ENCODE data around the gene MAGI3.
A peak's percentile ranks its signal among the peaks of the same experiment; 100 is the strongest.

The MAGI3 gene

DNA sequence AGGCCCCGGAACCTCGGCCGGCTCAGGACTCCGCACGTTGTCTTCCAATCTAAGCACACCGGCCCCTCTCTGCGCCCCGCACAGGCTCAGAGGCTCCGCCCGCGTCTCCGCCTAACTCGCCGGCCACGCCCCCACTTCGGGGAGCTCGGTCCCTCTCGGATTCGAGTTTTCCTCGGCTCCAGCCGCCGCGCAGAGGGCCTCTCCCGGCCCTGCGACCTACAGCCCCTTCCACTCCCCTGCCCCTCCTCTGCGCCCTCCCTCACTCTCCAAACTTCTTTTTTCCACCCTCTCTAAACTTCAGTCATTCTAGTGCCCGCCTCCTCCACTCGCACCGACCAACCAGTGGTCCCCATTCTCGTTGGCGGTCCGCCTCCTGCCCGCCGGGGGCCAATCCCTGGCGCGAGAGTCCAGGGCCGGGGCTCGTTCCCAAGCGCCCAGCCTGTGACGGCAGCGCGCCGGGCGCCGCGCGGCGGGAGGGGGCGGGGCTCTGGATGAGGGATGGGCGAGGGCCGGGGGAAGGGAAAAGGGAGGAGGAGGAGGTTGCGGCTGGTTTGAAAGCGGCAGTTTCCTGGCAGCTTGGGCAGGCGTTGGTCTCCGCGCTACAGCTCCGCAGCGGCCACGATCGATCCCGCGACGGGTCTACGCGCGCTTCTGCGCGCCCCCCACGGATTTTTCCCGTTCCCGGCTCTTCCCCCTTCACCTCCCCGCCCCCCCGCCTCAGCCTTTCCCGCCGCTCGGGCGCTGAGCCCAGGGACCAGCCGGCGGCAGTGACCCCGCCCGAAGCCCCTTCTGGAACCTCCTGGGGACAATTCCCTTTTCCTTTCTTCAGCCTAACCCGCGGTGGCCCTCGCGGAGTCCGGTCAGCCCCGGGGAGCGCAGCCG, at the start of gene MAGI3:
TSS of gene MAGI3 (plus strand) at position 563 of the 882 bp plus-strand sequence. CDS start 519 bp downstream, outside the sequence.
- DNase-seq (ENCODE audit: low read depth) = peak; percentile 90

DNA sequence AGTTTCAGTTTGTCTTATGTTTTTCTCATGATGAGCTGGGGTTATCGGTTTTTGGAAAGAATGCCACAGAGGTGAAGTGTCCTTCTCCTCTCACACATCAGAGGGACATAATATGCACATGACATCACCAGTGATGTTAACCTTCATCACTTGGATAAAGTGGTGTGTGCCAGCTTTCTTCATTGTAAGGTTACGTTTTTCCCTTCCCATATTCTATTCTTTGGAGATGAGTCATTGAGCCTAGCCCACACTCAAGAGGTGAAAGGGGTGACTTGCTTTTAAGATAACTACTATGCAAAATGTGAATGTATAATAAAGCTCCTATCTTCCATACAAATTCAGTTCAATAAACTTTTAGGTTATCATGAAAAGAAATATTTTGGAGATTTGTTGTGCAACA, 36.7 kb upstream of the MAGI3 start:
- DNase-seq (ENCODE audit: low read depth) = no peak

DNA sequence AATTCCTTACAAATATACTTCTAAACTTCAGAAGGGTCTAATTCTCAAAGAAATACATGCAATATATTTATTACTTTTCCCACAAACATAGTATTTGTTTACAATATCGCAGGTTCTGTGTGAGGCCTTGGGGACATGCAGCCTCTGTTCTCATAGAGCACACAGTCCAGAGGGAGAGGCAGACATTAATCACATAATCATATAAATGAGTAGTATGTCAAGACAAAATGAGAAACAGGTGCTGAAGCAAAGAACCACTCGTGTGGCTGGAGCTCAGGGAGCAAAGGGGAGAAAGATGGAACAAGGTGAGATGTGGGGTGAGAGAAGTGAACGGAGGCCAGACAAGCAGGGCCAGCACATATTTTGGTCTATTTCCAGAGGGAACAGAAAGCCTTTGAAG, 26.4 kb upstream of the MAGI3 start:
- no peak for DNase-seq (ENCODE audit: low read depth)

DNA sequence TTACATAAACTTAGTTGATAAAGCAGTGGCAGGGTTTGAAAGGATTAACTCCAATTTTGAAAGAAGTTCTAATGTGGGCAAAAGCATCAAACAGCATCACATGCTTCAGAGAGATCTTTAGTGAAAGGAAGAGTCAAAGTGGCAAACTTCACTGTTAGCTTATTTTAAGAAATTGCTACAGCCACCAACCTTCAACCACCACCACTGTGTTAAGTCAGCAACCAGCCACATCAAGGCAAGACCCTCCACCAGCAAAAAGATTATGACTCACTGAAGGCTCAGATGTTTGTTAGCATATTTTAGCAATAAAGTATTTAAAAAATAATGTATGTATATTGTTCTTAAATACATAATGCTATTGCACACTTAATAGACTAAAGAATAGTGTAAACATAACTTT, 21.3 kb upstream of the MAGI3 start:
- DNase-seq (ENCODE audit: low read depth) = no peak

DNA sequence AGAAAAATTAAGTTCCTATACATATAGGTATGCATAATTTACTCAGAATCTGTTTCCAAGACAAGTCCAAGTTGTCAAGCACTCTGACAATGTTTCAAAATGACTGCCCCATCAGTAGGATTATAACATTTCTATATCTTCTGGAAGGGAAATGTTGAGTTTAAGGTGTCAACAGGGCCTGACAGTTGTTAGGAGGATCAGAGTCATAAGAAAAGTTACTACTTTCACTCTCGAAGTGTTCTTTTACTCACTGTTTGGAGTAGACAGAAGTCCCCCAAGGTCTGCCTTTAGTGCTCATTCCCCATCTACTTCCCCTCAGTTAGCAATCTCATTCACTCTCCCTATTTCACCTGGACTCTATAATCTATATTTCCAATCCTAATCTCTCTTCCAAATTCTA, 20.6 kb upstream of the MAGI3 start:
- no peak for DNase-seq (ENCODE audit: low read depth)

DNA sequence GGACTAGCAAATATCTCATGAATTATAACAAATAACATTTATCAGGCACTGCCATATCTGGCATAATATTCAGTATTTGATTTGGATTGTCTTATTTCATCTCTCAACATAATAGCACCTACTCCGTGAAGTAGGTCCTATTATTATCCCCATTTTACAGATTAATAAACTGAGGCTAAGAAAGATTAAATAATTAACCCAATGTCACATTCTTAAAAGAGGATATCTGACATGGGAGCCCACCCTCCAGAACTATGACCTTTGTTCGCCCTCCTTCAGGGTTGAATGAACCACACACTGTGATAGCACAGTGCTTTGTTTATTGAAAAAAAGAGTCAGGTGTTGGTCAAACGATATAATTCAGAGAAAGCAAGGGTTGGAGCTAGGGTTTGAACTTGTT, 19.4 kb upstream of the MAGI3 start:
- no peak for DNase-seq (ENCODE audit: low read depth)

DNA sequence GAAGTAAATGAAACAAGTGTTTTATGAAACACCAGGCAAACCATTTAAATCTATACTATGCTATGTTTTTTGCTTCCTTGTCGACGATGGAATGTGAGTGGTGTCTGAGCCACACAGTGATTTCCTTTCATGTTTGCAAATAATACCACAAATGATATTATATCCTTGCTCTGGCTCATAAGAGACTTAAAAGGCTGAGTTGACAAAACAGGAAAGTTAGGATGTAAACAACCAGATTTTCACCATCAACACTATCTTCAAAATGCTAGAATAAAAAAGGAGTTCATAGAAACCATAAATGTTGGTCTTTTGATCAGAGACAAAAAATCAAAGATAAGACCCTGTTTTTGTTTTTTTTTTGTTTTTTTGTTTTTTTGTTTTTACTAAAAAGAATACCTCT, 17.8 kb upstream of the MAGI3 start:
- DNase-seq (ENCODE audit: low read depth) = no peak

DNA sequence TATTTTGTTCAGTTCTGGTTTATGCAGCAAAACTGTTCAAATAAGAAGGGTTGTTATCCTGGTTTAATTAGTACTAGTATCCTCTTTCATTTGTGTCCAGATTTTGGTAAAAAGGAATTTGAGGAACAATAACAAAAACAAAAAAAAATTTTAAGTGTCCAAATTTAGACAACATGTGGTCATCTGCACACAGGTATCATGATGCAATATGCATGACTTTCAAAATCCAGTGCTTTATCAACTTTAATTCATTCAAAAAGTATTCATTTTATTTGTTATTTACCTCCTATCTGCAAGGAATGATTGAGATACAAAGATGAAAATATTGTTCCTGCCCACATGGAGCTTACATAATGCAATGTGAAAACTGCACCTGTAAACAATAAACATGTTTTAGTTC, 16.7 kb upstream of the MAGI3 start:
- DNase-seq (ENCODE audit: low read depth) = no peak

DNA sequence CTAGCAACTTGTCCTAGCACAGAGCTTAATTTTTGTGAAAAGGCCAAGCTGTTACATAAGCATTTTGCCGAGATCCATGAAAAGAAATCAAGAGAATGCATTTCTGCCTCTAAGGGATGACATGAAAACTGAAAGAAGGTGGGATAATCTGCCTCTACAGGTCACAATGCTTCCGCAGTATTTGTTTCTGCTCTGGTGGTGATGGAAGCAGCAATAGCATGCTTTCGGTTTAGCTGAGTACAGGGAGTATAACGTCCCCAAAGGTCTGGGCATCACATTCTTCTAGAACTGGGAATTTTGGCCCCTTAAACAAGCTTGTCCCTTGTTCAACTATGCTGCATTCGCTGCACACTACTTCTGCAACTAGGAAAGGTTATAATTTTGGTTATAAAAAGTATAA, 14.4 kb upstream of the MAGI3 start:
- DNase-seq (ENCODE audit: low read depth) = no peak

DNA sequence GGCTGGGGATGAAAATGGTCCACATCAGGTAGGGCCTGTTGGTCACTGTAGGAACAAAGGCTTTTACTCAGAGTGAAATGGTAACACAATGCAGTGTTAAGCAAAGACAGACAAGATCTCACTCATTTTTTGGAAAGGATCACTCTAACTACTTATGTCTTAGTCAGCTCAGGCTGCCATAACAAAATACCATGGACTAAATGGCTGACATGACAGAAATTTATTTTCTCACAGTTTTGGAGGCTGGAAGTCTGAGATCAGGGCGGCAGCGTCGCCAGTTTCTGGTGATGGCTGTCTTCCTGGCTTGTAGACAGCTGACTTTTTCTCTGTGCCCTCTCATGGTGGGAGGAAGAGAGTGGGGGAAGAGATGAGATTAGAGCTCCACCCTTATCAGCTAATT, 10.2 kb upstream of the MAGI3 start:
- DNase-seq (ENCODE audit: low read depth) = no peak

DNA sequence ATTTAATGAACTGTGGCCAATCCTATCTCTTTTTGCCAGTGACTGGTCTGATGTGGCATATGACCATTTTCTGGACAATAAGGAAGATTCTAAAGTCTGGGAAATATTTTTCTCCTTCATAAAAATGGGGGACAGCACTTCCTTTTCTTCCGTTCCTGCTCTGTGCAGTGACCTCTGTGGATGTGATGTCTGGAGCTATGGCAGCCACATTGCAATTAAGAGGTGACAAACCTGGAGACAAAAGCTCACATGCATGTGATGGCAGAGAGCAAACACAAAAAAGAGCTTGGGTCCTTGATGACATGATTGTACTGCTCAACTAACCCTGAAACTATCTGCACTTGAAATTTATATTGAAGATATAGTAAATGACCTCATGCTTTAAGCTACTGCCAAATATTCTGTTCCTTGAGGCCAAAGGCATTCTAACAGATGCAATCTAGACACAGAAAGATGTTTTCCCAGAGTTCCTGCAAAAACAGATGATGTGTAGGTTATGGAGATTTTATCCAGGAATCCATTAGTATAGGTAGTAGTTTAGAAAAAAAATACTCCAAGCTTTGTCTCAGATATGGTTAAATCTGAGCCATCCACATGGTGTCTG, 2.2 kb upstream of the MAGI3 start:
- DNase-seq (ENCODE audit: low read depth) = no peak

DNA sequence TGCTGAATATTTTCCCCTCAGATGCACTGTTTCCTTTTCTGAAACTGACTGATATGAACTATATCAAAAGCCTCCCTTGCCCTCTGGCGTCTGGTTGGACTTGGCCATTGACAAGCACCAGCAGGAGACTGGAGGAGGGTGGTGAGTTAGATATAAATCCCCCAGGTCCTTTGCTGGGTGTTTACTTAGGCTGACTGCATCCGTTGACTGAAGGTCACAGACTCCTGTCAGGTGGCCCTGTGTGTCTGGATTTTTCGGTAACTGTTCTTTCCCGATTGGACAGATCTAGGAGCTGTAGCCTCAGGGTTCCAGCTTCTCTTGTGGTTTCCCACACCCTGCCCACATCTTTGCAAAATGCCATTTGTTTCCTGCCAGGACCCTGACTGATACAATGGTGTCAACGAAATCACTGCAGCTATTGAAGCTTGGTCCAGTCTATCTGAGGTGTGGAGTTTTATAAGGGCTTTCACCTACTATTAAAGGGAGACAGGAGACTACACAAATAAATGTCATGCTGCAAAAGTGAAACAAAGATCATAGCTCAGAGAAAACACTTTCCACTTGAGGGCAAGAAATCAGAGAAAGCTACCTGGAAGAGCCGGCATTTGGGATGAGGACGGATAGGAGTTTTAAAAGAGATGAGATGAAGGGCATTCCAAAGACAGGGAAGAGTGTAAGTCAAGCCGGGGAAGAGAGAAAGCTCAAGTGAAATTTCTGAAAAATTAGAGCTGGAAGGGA, 1.5 kb upstream of the MAGI3 start:
- no peak for DNase-seq (ENCODE audit: low read depth)

DNA sequence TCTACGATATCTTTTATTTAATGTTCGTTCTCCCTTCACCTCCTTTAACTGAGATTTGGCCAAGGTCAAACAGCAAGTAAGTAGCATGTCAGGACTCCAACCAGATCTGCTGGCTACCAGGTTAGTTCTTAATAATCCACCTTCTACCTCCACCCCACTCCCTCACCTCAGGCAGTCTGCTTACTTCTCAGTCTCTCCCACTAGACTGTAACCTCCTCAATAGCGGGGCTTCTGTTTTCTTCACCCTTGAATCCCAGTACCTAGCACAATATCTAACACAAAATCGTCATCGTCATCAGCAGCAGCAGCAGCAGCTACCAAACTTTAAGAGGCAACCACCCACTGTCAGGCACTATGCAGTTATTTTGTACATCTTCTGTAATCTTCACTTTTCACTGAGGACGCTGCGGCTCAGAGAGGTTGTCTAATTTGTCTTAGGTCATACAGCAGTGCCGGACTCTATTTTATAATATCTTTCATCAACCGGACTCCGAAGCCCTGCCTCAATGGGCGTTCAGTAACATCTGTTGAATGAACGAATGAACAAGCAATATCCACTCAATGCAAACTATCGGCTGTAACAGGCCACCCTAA, 859 bp upstream of the MAGI3 start:
- DNase-seq (ENCODE audit: low read depth) = no peak

DNA sequence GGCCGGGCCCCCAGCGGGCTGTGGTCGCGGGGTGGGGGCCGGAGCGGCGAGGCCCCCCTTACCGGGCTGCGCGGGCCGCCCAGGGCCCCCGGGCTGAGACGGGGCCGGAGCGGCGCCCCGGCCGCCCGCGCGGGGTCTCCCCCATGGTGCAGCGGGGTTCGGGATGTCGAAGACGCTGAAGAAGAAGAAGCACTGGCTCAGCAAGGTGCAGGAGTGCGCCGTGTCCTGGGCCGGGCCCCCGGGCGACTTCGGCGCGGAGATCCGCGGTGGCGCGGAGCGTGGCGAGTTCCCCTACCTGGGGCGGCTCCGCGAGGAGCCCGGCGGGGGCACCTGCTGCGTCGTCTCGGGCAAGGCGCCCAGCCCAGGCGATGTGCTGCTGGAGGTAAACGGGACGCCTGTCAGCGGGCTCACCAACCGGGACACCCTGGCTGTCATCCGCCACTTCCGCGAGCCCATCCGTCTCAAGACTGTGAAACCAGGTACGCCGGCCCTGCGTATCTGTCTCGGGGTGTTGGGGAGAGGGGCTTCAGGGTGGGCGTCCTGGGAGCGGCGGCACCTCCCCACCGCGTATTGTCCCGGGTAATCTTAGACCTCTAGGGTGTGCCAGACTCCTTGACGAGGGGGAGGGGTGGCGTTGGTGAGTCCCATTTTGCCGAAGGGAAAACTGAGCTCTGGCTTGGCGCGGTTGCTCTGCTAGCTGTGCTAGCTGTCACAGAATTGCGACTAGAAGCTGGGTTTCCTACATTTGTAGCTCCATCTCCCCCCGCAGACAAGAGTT, 745 bp downstream of the MAGI3 start:
- DNase-seq (ENCODE audit: low read depth) = no peak

DNA sequence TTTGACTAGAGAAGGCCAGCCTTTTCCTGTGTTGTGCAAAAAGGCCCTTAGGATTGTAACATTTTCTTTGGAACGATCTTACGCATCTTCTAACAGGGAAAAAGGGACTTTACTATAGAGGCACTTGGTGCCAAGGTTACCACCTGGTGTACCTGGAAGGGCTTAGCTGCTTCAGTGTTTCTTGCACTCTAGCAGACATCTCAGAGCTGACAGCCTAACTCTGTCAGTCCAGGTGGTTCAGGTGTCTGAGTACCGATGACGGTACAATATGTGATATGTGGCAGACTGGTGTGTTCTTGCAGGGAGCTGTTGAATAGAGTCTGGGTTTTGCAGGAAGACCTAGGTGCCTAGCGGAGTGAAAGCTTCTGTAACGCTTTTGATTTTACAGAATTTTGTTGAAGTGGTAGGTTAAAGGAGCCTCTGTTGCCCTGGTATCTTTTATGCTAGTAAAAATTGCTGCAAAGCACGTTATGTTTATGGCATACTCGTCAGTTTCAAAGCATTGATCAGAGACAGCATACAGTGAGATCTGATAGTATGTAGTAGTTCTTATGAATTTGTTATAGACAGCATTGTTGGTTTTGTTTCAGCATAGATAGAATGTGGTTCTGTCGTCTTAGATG, 1.4 kb downstream of the MAGI3 start:
- no peak for DNase-seq (ENCODE audit: low read depth)

DNA sequence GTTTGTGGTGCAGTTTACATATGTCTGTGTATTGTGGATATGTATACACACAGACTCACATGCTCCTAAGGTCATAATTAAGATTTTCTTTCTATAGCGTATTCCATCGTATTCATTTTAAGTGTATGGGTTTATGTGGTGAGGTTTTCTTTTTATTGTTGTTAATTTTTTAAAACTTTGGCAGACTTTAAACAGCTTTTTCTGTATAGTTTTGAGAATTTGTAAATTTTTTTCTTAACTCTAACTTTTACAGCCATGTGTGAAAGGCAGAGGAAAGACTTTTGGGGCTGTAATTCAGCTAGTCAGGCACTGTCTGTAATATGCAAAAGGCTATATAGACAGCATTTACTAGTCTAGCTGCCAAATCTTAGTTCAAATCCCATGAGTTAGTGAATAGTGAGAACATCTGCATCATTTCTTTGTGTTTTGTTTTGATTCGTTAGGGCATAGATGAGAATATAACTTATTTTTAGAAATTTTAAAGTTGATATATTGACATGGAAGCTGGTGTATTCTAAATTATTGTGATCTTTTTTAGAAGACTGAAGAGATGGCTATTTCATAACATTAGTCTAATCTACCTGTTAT, 2.3 kb downstream of the MAGI3 start:
- DNase-seq (ENCODE audit: low read depth) = no peak

DNA sequence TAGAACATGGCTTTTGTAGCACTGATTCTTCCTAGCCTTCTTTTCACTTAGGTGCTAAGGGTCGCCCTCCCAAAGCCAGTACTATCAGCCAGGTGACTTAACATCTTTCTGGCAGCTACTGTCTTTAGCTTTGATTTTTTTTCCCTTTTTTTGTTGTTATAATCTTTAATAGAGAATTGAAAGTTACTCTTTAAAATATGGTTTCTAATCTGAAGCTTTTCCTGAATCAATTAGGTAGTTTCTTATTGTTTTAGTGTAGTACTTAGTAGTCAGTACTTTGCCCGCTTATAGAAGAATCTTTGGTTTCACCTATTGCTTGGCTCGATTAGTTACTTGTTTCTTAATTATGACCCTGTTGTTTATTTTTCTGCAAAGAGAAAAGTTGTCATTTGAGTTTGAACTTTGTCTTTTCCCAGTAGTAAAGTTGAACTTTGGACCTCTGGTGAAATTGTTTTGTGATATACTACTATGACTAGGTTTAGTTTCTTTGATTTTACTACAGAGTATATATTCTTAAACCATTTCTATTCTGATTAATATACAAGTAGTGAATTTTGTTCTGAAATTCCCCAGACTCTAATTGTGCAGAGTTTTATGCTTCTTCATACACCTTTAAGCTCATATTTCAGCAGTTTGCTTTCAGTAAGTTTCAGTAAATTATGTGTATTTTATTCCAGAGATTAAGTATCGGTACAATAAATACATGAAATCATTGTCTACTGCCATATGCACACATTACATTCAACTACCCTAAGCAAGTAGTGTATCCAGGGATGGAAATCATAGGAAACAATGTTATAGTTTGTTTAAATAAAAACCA, 3.9 kb downstream of the MAGI3 start:
- DNase-seq (ENCODE audit: low read depth) = no peak

DNA sequence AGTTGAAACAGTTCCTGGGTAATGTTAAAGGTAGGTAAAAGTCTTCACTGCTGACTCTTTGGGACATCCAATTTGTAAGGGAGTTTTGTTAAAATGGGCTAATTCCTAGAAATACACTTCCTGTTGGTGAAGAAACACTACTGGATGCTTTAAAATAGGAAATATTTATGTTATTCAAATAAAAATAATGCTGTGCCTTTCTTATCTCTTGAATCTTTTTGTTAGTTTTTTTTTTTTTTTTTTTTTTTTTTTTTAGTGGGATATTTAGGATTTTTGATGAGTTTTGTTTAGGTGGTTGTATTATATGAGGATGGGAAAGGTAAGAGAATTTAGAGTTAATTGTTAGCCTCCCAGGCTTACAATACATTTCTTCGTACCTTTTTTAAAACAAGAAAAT, 4.5 kb downstream of the MAGI3 start:
- no peak for DNase-seq (ENCODE audit: low read depth)

DNA sequence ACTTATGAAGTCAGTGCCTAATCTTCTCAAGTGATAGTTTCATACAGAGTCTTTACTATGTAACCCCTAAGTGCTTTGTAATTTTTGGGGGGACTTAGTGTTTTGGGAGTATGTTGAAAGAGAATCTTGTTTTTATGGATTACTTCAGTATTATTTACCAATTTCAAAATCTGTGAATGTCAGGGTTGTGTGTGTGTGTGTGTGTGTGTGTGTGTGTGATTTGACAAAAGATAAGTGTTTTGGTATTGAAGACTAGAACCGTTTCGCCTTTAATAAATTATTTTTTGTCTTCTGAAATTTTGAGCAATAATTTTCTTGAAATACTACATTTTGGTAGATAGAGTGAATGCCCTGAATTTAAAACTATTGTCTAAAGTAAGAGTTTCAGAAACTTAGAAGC, 5.8 kb downstream of the MAGI3 start:
- no peak for DNase-seq (ENCODE audit: low read depth)

DNA sequence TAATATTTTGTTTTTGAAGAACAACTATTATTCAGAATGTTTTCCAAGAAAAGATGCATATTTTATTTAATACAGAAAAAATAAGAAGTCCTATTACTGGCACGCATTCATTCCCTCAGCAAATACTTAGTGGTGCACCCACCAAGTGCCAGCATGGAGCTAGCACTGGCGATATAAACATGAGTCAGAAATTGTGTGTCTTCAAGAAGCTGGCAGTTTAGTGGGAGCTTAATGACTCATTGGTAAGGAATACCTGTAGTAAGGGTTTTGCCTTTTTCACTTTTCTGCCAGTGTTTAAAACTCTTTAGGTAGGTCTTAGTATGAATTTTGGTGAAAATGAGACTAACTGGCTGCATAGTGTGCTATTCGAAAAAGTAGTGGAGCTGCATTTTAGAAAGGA, 6.3 kb downstream of the MAGI3 start:
- DNase-seq (ENCODE audit: low read depth) = no peak

Data from stimulated activated CD4-positive, alpha-beta T cell treated with anti-CD3 and anti-CD28 coated beads, Interleukin-2, amount 100 ng/mL, for 4 hours (primary cell).